ENCODE measurements around the gene CLIP3.

GRCh38 chr19:36026091-36026876, 6.4 kb downstream of the CLIP3 start:
- TF ChIP-seq CTCF (IDR thresholded peaks at IDR 0.05; ENCODE audit: low read length) (no peak), EZH2phosphoT487 (IDR thresholded peaks at IDR 0.05; ENCODE audit: low read length) (no peak)
